Measurements from ENCODE around the gene ACTL9.
"Not testable (repeated sequence)": the region's sequence is repeated elsewhere in the genome, so short reads cannot be mapped to it uniquely, and the experiment has no call there.

The ACTL9 gene

DNA sequence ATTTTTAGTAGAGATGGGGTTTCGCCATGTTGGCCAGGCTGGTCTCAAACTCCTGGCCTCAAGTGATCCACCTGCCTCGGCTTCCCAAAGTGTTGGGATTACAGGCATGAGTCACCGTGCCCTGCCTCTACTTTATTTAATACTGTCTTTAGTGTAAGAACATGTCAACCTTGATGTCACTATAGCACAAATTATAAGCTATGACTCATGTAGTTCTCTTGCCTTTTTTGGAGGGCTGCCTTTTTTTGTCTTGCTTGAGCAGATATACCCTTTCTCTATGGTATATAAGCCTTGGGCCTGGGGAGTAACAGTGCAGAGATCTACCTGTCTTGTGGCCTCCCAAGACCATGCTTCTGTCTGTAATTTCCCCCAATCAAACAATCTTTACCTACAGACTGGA is 6.7 kb upstream of the ACTL9 start:
- H3K27me3 ChIP-seq (ENCODE audit: control insufficient read depth in 1 of 2, insufficient read depth in 2 of 2, low read length in 2 of 2); H3K27ac ChIP-seq (ENCODE audit: low read depth, low read length): not testable (repeated sequence)

DNA sequence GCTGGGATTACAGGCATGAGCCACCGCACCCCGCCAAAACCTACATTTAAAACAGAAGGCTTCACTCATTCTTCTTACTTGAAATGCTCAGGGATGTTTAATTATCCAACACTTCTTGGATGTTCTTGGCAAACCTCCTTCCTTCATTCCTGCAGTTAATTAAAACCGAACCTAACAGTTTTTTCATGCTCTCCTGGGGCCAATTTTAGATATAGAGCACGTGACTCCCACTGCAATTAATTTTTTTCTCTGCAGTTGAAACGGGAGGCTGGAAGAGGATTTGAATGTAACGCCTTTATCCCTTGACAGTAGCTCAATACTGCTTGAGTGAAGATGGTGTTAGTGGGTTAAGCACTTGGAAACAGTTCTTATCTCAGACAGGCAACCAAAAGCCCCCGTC is 4.6 kb upstream of the ACTL9 start:
- H3K9ac ChIP-seq (ENCODE audit: low read depth in 1 of 2, low read length in 2 of 2), result no peak overlapping the region
- no peak overlapping the region for H3K27ac ChIP-seq (ENCODE audit: low read depth, low read length)
- H3K27me3 ChIP-seq (ENCODE audit: control insufficient read depth in 1 of 2, insufficient read depth in 2 of 2, low read length in 2 of 2), result no peaks in the 10 kb centered on the region
- H3K4me3 ChIP-seq (ENCODE audit: low read depth in 1 of 2, low read length in 2 of 2), result no peak overlapping the region
- no peaks in the 10 kb centered on the region for H3K9me3 ChIP-seq (ENCODE audit: control insufficient read depth in 1 of 2, low read length in 2 of 2)
- H3K4me1 ChIP-seq (ENCODE audit: control insufficient read depth in 1 of 2, insufficient read depth in 2 of 2, low read length in 2 of 2), result no peaks in the 10 kb centered on the region
- H3K36me3 ChIP-seq (ENCODE audit: control insufficient read depth in 1 of 2, insufficient read depth in 2 of 2, low read length in 2 of 2), result no peaks in the 10 kb centered on the region

More for the DNA sequence above, 6.7 kb upstream of the ACTL9 start:
- not testable (repeated sequence) for H3K9me3 ChIP-seq (ENCODE audit: control insufficient read depth in 1 of 2, low read length in 2 of 2); H3K4me1 ChIP-seq (ENCODE audit: control insufficient read depth in 1 of 2, insufficient read depth in 2 of 2, low read length in 2 of 2); H3K9ac ChIP-seq (ENCODE audit: low read depth in 1 of 2, low read length in 2 of 2); H3K4me3 ChIP-seq (ENCODE audit: low read depth in 1 of 2, low read length in 2 of 2); H3K36me3 ChIP-seq (ENCODE audit: control insufficient read depth in 1 of 2, insufficient read depth in 2 of 2, low read length in 2 of 2)

DNA sequence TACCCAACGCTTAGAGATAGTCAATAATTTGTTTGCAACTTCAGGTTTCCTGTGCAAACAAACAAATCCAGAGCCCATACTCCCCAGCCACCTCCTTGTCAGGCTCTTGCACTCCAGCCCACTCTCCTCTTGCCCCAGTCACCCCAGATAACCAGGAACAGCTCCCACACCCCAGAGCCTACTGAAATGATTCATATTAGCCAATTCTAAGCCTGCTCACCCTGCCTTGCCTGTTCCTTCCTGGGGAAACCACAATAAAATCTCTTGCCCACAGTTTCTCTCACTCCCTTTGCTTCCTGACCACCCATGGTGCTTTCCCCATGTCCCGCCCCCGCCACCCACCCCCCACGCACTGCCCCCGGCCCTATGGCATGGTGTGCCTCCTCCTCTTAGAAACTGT is 3.8 kb upstream of the ACTL9 start:
- Histone ChIP-seq H3K27ac (ENCODE audit: low read depth, low read length) (no peak overlapping the region), H3K9me3 (ENCODE audit: control insufficient read depth in 1 of 2, low read length in 2 of 2) (no peaks in the 10 kb centered on the region), H3K4me3 (ENCODE audit: low read depth in 1 of 2, low read length in 2 of 2) (no peak overlapping the region), H3K27me3 (ENCODE audit: control insufficient read depth in 1 of 2, insufficient read depth in 2 of 2, low read length in 2 of 2) (no peaks in the 10 kb centered on the region), H3K4me1 (ENCODE audit: control insufficient read depth in 1 of 2, insufficient read depth in 2 of 2, low read length in 2 of 2) (no peaks in the 10 kb centered on the region), H3K36me3 (ENCODE audit: control insufficient read depth in 1 of 2, insufficient read depth in 2 of 2, low read length in 2 of 2) (no peaks in the 10 kb centered on the region), H3K9ac (ENCODE audit: low read depth in 1 of 2, low read length in 2 of 2) (no peak overlapping the region)

DNA sequence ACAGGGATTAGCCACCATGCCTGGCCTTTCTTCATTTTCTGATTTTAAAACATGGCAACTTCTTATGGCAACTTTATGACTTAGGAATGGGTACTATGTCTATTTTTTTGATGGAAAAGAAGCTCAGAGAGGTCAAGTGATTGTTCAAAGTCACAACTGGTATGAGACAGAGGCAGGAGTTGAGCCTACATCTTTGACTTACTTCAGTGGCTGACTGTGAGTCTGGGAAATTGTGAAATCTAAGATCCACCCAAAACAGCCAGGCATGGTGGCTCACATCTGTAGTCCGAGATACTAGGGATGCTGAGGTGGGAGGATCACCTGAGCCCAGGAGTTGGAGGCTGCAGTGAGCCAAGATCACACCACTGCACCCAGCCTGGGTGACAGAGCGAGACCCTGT is 2.4 kb upstream of the ACTL9 start:
- Histone ChIP-seq H3K4me1 (ENCODE audit: control insufficient read depth in 1 of 2, insufficient read depth in 2 of 2, low read length in 2 of 2) (no peaks in the 10 kb centered on the region), H3K27me3 (ENCODE audit: control insufficient read depth in 1 of 2, insufficient read depth in 2 of 2, low read length in 2 of 2) (no peaks in the 10 kb centered on the region), H3K9me3 (ENCODE audit: control insufficient read depth in 1 of 2, low read length in 2 of 2) (no peaks in the 10 kb centered on the region), H3K36me3 (ENCODE audit: control insufficient read depth in 1 of 2, insufficient read depth in 2 of 2, low read length in 2 of 2) (no peaks in the 10 kb centered on the region), H3K9ac (ENCODE audit: low read depth in 1 of 2, low read length in 2 of 2) (no peak overlapping the region), H3K27ac (ENCODE audit: low read depth, low read length) (no peak overlapping the region), H3K4me3 (ENCODE audit: low read depth in 1 of 2, low read length in 2 of 2) (no peak overlapping the region)

DNA sequence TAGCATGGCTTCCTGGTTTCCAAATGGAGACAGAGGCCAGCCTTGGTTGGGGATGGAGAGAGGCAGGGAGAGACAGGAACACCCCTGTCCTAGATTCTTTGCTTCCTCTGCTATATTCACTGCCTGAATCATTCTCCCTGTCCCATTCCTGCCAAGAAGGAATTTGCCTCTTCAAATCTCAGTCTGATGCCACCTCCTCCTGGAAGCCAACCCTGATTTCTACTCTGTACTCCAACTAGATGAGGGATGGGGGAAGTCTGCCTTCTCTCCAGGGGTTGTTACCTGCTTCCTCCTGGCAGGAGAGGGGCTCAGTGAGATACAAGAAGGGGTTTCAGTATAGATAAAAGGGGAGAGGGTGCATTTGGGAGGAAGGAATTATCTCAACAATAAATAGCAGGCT is 1.3 kb upstream of the ACTL9 start:
- Histone ChIP-seq H3K27ac (ENCODE audit: low read depth, low read length) (no peak overlapping the region), H3K27me3 (ENCODE audit: control insufficient read depth in 1 of 2, insufficient read depth in 2 of 2, low read length in 2 of 2) (no peaks in the 10 kb centered on the region), H3K9ac (ENCODE audit: low read depth in 1 of 2, low read length in 2 of 2) (no peak overlapping the region), H3K36me3 (ENCODE audit: control insufficient read depth in 1 of 2, insufficient read depth in 2 of 2, low read length in 2 of 2) (no peaks in the 10 kb centered on the region), H3K4me3 (ENCODE audit: low read depth in 1 of 2, low read length in 2 of 2) (no peak overlapping the region), H3K9me3 (ENCODE audit: control insufficient read depth in 1 of 2, low read length in 2 of 2) (no peaks in the 10 kb centered on the region), H3K4me1 (ENCODE audit: control insufficient read depth in 1 of 2, insufficient read depth in 2 of 2, low read length in 2 of 2) (no peaks in the 10 kb centered on the region)

DNA sequence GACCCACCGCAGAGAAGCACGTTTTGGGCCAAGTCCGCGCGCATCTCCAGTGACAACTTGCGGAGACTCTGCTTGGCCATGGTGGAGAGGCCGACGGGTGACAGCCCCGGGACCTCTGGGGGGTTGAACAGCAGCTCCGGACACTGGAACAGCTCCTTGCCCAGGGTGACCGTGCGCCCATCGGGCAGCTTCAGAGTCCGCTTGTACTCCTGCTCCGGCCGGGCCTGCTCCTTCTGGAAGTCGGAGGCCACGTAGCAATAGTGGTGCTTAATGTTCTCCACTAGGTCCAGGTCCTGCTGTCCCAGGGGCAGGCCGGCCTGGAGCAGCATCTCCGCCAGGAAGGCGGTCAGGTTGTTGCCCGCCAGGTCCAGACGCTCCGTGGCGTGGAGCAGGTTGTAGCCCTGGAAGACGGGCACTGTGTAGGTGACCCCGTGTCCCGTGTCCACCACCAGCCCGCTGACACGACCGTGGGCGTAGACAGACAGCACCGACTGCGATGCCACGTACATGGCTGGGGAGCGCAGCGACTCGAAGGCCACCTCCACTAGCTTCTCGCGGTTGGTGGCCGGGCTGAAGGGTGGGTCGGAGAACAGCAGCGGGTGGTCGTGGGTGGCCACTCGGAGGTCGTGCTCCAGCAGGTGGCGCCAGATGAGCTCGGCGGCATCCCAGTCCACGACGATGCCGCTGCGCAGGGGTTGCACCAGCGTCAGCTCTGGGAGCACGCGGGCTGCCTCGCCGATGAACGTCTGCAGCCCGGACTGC is 743 bp downstream of the ACTL9 start:
- Histone ChIP-seq H3K9ac (ENCODE audit: low read depth in 1 of 2, low read length in 2 of 2) (no peak overlapping the region), H3K36me3 (ENCODE audit: control insufficient read depth in 1 of 2, insufficient read depth in 2 of 2, low read length in 2 of 2) (no peaks in the 10 kb centered on the region), H3K9me3 (ENCODE audit: control insufficient read depth in 1 of 2, low read length in 2 of 2) (no peaks in the 10 kb centered on the region), H3K4me1 (ENCODE audit: control insufficient read depth in 1 of 2, insufficient read depth in 2 of 2, low read length in 2 of 2) (no peaks in the 10 kb centered on the region), H3K27ac (ENCODE audit: low read depth, low read length) (no peak overlapping the region), H3K27me3 (ENCODE audit: control insufficient read depth in 1 of 2, insufficient read depth in 2 of 2, low read length in 2 of 2) (no peaks in the 10 kb centered on the region), H3K4me3 (ENCODE audit: low read depth in 1 of 2, low read length in 2 of 2) (no peak overlapping the region)

DNA sequence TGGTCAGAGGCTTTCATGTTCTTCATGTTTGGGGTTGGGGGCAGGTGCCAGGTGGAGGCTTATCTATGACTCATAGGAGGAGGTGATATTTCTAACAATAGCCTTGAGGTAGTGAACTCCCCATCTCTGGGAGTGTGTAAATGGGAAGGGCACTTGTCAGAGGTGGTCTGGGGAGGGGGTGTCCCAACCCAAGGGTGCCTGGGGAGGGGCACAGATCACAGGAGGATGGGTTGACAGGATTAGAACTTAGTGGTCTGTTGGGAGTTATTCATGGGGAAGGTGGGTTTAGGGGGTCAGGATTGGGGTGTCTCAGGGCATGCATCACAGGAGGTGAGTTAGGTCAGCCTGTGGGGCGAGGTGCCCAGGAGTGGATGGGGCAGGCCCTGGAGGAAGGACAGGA is 1.6 kb downstream of the ACTL9 start:
- H3K27me3 ChIP-seq (ENCODE audit: control insufficient read depth in 1 of 2, insufficient read depth in 2 of 2, low read length in 2 of 2), result no peaks in the 10 kb centered on the region
- H3K9me3 ChIP-seq (ENCODE audit: control insufficient read depth in 1 of 2, low read length in 2 of 2), result no peaks in the 10 kb centered on the region

DNA sequence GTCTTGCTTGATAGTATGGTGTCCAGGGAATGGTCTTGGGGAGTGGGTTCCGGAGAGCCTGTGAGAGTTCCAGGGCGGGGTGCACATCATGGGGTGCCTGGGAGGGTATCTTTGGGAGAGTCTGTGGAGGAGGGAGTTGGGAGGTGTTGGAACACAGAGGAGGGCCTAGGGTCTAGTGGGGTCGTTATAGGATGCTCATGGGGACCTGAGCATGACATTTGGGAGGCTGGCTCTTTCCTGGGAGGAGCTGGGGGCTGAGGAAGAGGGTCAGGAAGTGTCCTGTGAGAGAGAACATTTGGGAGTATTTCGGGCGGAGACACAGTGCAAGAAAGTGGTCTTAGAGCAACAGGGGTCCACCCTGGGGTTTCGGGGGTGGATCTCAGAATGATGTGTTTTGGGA is 2.7 kb downstream of the ACTL9 start:
- Histone ChIP-seq H3K4me3 (ENCODE audit: low read depth in 1 of 2, low read length in 2 of 2) (no peak overlapping the region), H3K9ac (ENCODE audit: low read depth in 1 of 2, low read length in 2 of 2) (no peak overlapping the region), H3K27ac (ENCODE audit: low read depth, low read length) (no peak overlapping the region), H3K36me3 (ENCODE audit: control insufficient read depth in 1 of 2, insufficient read depth in 2 of 2, low read length in 2 of 2) (no peaks in the 10 kb centered on the region), H3K9me3 (ENCODE audit: control insufficient read depth in 1 of 2, low read length in 2 of 2) (no peaks in the 10 kb centered on the region), H3K27me3 (ENCODE audit: control insufficient read depth in 1 of 2, insufficient read depth in 2 of 2, low read length in 2 of 2) (no peaks in the 10 kb centered on the region), H3K4me1 (ENCODE audit: control insufficient read depth in 1 of 2, insufficient read depth in 2 of 2, low read length in 2 of 2) (no peaks in the 10 kb centered on the region)

More for the DNA sequence above, 1.6 kb downstream of the ACTL9 start:
- Histone ChIP-seq H3K36me3 (ENCODE audit: control insufficient read depth in 1 of 2, insufficient read depth in 2 of 2, low read length in 2 of 2) (no peaks in the 10 kb centered on the region), H3K4me3 (ENCODE audit: low read depth in 1 of 2, low read length in 2 of 2) (no peak overlapping the region), H3K27ac (ENCODE audit: low read depth, low read length) (no peak overlapping the region), H3K9ac (ENCODE audit: low read depth in 1 of 2, low read length in 2 of 2) (no peak overlapping the region), H3K4me1 (ENCODE audit: control insufficient read depth in 1 of 2, insufficient read depth in 2 of 2, low read length in 2 of 2) (no peaks in the 10 kb centered on the region)

DNA sequence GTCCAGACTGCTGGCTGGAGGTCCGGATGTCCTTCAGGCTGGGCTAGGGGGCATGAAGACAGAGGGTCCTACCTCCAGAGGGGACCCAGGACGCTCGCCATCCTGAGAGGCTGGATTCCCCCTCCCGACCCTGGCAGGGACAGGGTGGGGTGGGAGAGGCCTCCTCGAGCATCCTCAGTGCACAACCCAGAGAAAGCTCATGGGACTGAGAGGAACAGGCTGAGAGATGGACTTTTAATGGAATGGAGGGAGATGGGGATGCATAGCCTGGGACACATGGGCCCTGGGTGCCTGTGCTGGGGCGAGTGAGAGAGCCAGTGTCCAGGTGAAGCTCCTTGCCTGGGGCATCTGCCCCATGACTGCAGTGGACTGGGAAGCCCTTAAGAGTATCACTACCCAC is 3.1 kb downstream of the ACTL9 start:
- no peaks in the 10 kb centered on the region for H3K27me3 ChIP-seq (ENCODE audit: control insufficient read depth in 1 of 2, insufficient read depth in 2 of 2, low read length in 2 of 2)
- no peak overlapping the region for H3K4me3 ChIP-seq (ENCODE audit: low read depth in 1 of 2, low read length in 2 of 2)
- H3K9ac ChIP-seq (ENCODE audit: low read depth in 1 of 2, low read length in 2 of 2), result no peak overlapping the region
- H3K36me3 ChIP-seq (ENCODE audit: control insufficient read depth in 1 of 2, insufficient read depth in 2 of 2, low read length in 2 of 2), result no peaks in the 10 kb centered on the region
- no peak overlapping the region for H3K27ac ChIP-seq (ENCODE audit: low read depth, low read length)
- no peaks in the 10 kb centered on the region for H3K9me3 ChIP-seq (ENCODE audit: control insufficient read depth in 1 of 2, low read length in 2 of 2)
- H3K4me1 ChIP-seq (ENCODE audit: control insufficient read depth in 1 of 2, insufficient read depth in 2 of 2, low read length in 2 of 2), result no peaks in the 10 kb centered on the region

DNA sequence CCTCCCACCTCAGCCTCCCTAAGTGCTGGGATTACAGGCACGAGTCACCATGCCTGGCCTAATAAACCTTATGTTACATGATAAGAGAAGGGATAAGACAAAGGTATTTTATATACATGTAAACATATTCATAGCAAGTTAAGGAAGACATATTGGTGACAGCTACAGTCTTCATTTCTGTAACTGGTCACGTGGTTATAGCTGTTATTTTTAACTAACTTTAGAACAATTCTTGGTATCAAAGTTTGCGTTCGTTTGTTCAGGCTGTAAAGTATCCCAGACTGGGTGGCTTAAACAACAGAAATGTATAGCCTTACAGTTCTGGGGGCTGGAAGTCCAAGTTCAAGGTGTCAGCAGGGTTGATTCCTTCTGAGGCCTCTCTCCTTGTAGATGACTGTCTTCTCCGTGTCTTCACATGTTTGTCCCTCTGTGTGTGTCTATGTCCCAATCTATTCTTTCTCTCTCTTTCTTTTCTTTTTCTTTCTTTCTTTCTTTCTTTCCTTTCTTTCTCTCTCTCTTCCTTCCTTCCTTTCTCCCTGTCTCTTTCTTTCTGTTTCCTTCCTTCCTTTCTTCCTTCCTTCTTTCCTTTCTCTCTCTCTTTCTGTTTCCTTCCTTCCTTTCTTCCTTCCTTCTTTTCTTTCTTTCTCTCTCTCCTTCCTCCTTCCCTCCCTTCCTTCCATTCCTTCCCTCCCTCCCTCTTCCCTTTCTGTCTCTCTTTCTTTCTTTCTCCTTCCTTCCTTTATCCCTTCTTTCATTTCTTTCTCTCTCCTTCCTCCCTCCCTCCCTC is 7.6 kb downstream of the ACTL9 start:
- Histone ChIP-seq H3K36me3 (ENCODE audit: control insufficient read depth in 1 of 2, insufficient read depth in 2 of 2, low read length in 2 of 2) (no peaks in the 10 kb centered on the region), H3K4me3 (ENCODE audit: low read depth in 1 of 2, low read length in 2 of 2) (no peak overlapping the region), H3K9me3 (ENCODE audit: control insufficient read depth in 1 of 2, low read length in 2 of 2) (no peaks in the 10 kb centered on the region), H3K9ac (ENCODE audit: low read depth in 1 of 2, low read length in 2 of 2) (no peak overlapping the region), H3K27ac (ENCODE audit: low read depth, low read length) (no peak overlapping the region), H3K27me3 (ENCODE audit: control insufficient read depth in 1 of 2, insufficient read depth in 2 of 2, low read length in 2 of 2) (no peaks in the 10 kb centered on the region), H3K4me1 (ENCODE audit: control insufficient read depth in 1 of 2, insufficient read depth in 2 of 2, low read length in 2 of 2) (no peaks in the 10 kb centered on the region)

All from duodenal mucosa (tissue), 2 donors.